ENCODE measurements around the gene RAB44. TPM values are rescaled to one million over a fixed set of nuclear protein-coding genes. Genes with fewer than 3 reads are reported as not detected.

The RAB44 gene
- total and polyA plus RNA-seq, 9 donors = 0.04 to 0.15 (median 0.12) TPM; not detected in 3

DNA sequence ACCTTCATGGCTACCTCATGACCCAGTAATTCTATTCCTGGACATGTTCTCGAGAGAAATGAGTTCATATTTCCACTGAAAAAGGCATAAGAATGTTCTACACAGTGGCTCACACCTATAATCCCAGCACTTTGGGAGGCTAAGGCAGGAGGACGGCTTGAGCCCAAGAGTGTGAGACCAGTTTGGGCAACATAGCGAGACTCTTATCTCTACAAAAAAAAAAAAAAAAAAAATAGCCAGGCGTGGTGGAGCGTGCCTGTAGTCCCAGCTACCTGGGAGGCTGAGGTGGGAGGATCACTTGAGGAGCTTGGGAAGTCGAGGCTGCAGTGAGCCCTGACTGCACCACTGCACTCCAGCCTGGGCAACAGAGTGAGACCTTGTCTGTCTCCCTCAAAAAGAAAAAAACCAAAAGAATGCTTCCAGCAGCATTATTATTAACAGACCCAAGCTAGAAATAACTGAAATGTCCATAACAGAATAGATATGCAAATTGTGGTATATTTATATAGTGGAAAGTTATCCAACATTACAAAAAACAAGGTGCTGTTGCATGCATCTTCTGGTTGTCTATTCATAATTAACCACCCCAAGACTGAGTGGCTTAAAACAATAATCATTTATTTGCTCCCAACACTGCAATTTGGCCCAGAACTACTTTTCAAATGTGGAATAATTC is 9.4 kb upstream of the RAB44 start:
- Histone ChIP-seq H3K4me1 (ENCODE audit: insufficient read depth) (no peaks in the 10 kb centered on the region), H3K36me3 (no peaks in the 10 kb centered on the region), H3K9me3 (no peaks in the 10 kb centered on the region), H3K27ac (no peak overlapping the region), H3K27me3 (no peaks in the 10 kb centered on the region), H3K4me3 (no peak overlapping the region)
- intact Hi-C loops (cut with DNase I) = loop anchor here in 3 of 4 donors (10.0 kb wide), 3 partner anchors 67 to 263 kb away; no protein-coding TSS in a partner anchor
- peak in 1 of 5 donors; percentile 17 for DNase-seq
- TF ChIP-seq POLR2A (IDR thresholded peaks at IDR 0.05) (no peak), EP300 (IDR thresholded peaks at IDR 0.05) (no peak)
- TF ChIP-seq, protein P1, sequence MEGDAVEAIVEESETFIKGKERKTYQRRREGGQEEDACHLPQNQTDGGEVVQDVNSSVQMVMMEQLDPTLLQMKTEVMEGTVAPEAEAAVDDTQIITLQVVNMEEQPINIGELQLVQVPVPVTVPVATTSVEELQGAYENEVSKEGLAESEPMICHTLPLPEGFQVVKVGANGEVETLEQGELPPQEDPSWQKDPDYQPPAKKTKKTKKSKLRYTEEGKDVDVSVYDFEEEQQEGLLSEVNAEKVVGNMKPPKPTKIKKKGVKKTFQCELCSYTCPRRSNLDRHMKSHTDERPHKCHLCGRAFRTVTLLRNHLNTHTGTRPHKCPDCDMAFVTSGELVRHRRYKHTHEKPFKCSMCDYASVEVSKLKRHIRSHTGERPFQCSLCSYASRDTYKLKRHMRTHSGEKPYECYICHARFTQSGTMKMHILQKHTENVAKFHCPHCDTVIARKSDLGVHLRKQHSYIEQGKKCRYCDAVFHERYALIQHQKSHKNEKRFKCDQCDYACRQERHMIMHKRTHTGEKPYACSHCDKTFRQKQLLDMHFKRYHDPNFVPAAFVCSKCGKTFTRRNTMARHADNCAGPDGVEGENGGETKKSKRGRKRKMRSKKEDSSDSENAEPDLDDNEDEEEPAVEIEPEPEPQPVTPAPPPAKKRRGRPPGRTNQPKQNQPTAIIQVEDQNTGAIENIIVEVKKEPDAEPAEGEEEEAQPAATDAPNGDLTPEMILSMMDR (IDR thresholded peaks at IDR 0.05) = no peak
- 84 to 93% (median 89%) methylated on average over 6 of the region's 6 CpGs for WGBS, 3 donors

DNA sequence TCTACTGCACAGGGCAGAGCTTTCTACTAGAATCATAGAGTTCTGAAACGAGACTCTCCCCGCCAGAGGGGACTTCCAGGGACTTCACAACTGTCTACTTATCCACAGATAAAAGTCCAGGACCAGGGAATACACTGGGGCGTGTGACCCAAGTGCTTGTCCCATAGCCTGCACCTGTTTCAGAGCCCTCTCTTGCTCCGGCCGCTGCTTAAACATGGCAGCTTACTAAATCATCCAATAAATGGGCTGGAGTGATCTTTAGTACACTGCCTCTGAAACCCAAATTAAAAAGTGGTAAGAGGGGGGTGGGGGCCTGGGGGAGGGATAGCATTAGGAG is 8.9 kb upstream of the RAB44 start:
- Histone ChIP-seq H3K27me3 (no peaks in the 10 kb centered on the region), H3K27ac (no peak overlapping the region), H3K4me1 (ENCODE audit: insufficient read depth) (no peaks in the 10 kb centered on the region), H3K4me3 (no peak overlapping the region), H3K9me3 (no peaks in the 10 kb centered on the region), H3K36me3 (no peaks in the 10 kb centered on the region)
- TF ChIP-seq, protein P1 (IDR thresholded peaks at IDR 0.05) = no peak
- TF ChIP-seq EP300 (IDR thresholded peaks at IDR 0.05) (no peak), POLR2A (IDR thresholded peaks at IDR 0.05) (no peak)
- intact Hi-C loops (cut with DNase I) = loop anchor here in 3 of 4 donors (10.0 kb wide), 3 partner anchors 66 to 264 kb away; no protein-coding TSS in a partner anchor
- peak in 1 of 5 donors; percentile 15 for DNase-seq
- WGBS, 3 donors = 81 to 89% (median 87%) methylated on average over 5 of the region's 5 CpGs

DNA sequence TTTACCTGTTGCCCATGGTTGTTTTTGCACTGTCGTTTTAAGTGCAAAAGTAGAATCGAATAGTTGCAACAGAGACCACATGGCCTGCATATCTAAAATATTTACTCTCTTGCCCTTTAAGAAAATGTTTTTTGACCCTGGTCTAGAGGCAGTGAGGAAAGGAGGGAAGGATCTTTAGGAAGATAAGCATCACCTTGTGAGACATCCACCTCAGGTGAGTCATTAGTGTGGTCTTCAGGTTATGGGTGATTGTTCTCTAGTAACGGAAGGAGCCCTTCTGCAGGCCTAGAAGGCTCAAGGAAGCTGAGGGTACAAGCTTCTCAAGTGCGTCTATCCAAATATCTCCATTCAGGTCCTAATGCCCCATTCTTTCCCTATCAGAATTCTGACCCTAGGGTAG is 6.6 kb upstream of the RAB44 start:
- TF ChIP-seq POLR2A (IDR thresholded peaks at IDR 0.05) (no peak), EP300 (IDR thresholded peaks at IDR 0.05) (no peak)
- TF ChIP-seq, protein P1 (IDR thresholded peaks at IDR 0.05) = no peak
- intact Hi-C loops (cut with DNase I) = no loop called here
- 89 to 93% (median 91%) methylated on average over 4 of the region's 4 CpGs for WGBS, 3 donors
- Histone ChIP-seq H3K27me3 (no peaks in the 10 kb centered on the region), H3K27ac (no peak overlapping the region), H3K36me3 (no peaks in the 10 kb centered on the region), H3K4me3 (no peak overlapping the region), H3K9me3 (no peaks in the 10 kb centered on the region), H3K4me1 (ENCODE audit: insufficient read depth) (no peaks in the 10 kb centered on the region)
- no peak for DNase-seq

DNA sequence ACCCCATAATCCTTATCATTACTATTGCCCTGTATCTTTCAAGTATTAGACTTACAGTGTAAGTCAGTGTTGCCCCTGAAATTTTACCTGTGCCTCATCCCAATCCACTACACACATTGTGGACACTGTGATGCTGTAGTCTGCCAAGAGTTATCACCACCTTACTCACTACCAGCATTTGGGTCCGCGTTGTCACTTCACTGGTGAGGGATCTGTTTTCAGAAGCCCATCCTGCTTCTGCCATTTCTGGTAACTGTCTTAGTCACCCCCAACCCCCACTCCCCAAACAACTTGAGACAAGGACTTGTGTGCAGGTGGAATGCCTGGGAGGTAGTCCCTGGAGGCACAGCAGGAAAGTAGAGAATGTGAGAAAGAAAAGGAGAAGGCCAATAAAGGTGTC is 6.0 kb upstream of the RAB44 start:
- no peak for TF ChIP-seq POLR2A (IDR thresholded peaks at IDR 0.05)
- TF ChIP-seq EP300 (IDR thresholded peaks at IDR 0.05) = no peak
- TF ChIP-seq, protein P1 (IDR thresholded peaks at IDR 0.05) = no peak

More for the DNA sequence above, 6.0 kb upstream of the RAB44 start:
- intact Hi-C loops (cut with DNase I) = no loop called here
- no peaks in the 10 kb centered on the region for H3K36me3 ChIP-seq
- H3K27me3 ChIP-seq = no peaks in the 10 kb centered on the region
- no peak overlapping the region for H3K27ac ChIP-seq
- WGBS, 3 donors = 95 to 99% (median 96%) methylated on average over 2 of the region's 2 CpGs
- no peaks in the 10 kb centered on the region for H3K9me3 ChIP-seq
- DNase-seq = peak in 1 of 5 donors; percentile 4
- H3K4me1 ChIP-seq (ENCODE audit: insufficient read depth) = no peaks in the 10 kb centered on the region
- H3K4me3 ChIP-seq = no peak overlapping the region
